DMS153 treated with DMSO at 0.1 percent for 48 hours (cell line): ENCODE results near the gene MAB21L4.

Source experiments
- DNase-seq: peaks from one replicate; lab custom pipeline; 2025; ENCODE audit not compliant: unreplicated experiment; lab: John Stamatoyannopoulos, UW

Gene MAB21L4

GRCh38 chr2:240895656-240896388, at the start of gene MAB21L4:
Gene MAB21L4, minus strand, starts transcription at chr2:240896156. Its CDS starts 159 bp downstream, at chr2:240895997.
- DNase-seq: no peak

GRCh38 chr2:240936106-240936505, 40.1 kb upstream of the MAB21L4 start:
- no peak for DNase-seq

GRCh38 chr2:240935103-240935876, 39.3 kb upstream of the MAB21L4 start:
- DNase-seq: no peak

GRCh38 chr2:240934701-240935102, 38.7 kb upstream of the MAB21L4 start:
- no peak for DNase-seq

- no peak for DNase-seq
These were observed 38.2 kb upstream of the MAB21L4 start for GRCh38 chr2:240933966-240934700.

- no peak for DNase-seq
These were observed 37.4 kb upstream of the MAB21L4 start for GRCh38 chr2:240933048-240933965.

GRCh38 chr2:240932724-240933047, 36.7 kb upstream of the MAB21L4 start:
- no peak for DNase-seq

- no peak for DNase-seq
These were observed 36.2 kb upstream of the MAB21L4 start for GRCh38 chr2:240932001-240932723.

GRCh38 chr2:240931319-240931949, 35.5 kb upstream of the MAB21L4 start:
- DNase-seq: no peak

GRCh38 chr2:240930631-240931318, 34.8 kb upstream of the MAB21L4 start:
- DNase-seq: no peak

- DNase-seq: no peak
These were observed 34.2 kb upstream of the MAB21L4 start for GRCh38 chr2:240930096-240930630.

GRCh38 chr2:240929364-240930095, 33.6 kb upstream of the MAB21L4 start:
- no peak for DNase-seq

GRCh38 chr2:240928476-240929363, 32.8 kb upstream of the MAB21L4 start:
- no peak for DNase-seq

- DNase-seq: no peak
These were observed 31.4 kb upstream of the MAB21L4 start for GRCh38 chr2:240927390-240927781.

GRCh38 chr2:240926516-240927389, 30.8 kb upstream of the MAB21L4 start:
- no peak for DNase-seq
